Hematopoietic multipotent progenitor cell treated with erythropoietin and hydrocortisone succinate and interleukin-3 and kit ligand, for 15 days (in vitro differentiated cells): ENCODE measurements around the gene AGAP1.

Experiments used
- DNase-seq: peaks from one replicate; pipeline ENCODE4 v3.0.0-alpha.2; 2015; ENCODE audit warnings: low spot score

AGAP1 gene

GRCh38 chr2:235489897-235490296, 3.9 kb upstream of the AGAP1 start:
- DNase-seq: no peak

- DNase-seq: no peak
Observed at GRCh38 chr2:235492850-235493344, 946 bp upstream of the AGAP1 start.

- DNase-seq: no peak
Observed at GRCh38 chr2:235493402-235493774, 455 bp upstream of the AGAP1 start.

GRCh38 chr2:235494716-235495372, 1.0 kb downstream of the AGAP1 start:
- DNase-seq: no peak

DNA sequence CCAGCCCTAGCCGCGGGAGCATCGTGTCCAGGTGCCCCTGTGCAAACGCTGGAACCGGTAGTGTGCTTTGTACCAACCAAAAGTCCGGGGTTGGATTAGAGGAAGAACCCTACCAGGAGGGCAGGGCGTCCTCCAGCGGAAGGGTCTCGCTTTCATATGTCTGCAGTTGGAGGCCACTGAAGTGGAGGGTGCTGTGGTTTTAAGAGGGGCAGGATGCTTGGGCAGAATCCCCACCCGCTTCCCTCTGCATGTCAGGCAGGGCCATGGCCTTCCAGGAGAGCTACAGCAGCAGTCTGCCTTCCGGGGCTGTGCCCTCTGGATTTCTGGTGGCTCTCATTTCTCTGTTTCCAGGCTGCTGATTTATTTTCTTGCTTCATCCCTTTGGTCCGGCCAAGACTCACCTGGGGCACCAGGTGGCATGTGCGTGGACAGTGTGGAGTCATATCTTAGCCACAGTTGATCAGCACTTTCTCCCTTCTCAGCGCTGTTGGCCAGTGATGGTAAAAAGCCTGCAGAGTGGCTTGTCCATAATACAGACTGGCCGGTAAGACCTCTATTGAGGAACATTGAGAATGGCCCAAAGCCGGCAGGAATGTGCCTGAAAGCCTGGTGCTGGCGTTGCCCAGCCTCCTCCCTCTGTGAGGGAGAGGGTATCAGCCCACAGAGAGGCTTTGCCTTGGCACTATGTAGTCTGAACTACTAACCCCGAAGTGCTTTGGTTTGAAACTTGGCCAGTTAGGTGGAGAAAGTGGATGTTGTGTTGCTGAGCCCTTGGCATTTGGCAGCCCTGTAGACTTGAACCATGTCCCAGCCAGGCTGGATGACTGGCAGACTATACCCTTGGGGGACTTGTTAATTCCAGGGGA, 1.8 kb downstream of the AGAP1 start:
- no peak for DNase-seq

GRCh38 chr2:235496239-235496621, 2.4 kb downstream of the AGAP1 start:
- no peak for DNase-seq

GRCh38 chr2:235497096-235497495, 3.3 kb downstream of the AGAP1 start:
- no peak for DNase-seq

- no peak for DNase-seq
Observed at GRCh38 chr2:235498541-235498940, 4.7 kb downstream of the AGAP1 start.

GRCh38 chr2:235498946-235499812, 5.3 kb downstream of the AGAP1 start:
- DNase-seq: no peak

- DNase-seq: no peak
Observed at GRCh38 chr2:235500110-235500760, 6.4 kb downstream of the AGAP1 start.

DNA sequence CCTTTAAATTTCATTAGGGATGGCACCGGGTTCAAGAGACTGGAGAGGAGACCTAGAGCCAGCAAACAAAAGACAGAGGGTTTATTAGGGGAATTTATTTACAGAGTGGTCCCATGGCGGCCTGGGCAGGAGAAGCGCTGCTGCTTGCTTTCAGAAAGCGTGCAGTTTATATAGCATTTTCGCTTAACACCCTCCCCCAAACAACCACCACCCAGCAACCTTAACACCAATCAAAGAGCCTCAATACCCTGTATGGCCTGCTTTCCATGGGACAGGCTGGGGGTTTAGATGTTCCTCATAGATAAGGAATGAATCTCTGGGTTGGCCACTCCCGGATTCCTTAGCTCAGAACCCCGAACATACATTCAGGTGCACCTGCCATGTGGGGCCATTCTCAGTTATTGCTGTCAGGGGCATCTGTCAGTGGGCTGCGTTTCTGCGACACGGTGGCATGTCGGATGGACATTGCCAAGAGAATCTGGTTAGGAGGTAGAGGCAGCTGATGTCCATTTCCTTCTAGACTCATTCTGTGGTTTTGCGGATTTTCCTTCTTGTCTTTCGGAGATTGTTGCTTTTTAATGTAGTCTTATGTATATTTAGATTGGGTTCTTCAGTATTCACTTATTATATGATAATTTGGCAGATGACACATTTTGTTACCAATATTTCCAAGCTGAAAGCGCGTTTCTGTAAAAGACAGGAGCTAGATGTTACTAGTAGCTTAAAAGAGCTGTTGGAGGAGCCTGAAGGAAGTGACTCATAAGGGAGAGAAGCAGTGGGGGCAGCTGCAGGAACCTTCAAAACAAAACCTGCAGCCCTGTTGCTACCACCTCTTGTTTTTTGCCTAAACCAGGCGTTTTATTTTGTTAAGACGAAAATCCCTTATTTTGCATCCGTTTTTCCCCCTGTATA, 7.2 kb downstream of the AGAP1 start:
- no peak for DNase-seq

GRCh38 chr2:235501673-235502031, 7.8 kb downstream of the AGAP1 start:
- DNase-seq: no peak

- DNase-seq: no peak
Observed at GRCh38 chr2:235502336-235502735, 8.5 kb downstream of the AGAP1 start.

DNA sequence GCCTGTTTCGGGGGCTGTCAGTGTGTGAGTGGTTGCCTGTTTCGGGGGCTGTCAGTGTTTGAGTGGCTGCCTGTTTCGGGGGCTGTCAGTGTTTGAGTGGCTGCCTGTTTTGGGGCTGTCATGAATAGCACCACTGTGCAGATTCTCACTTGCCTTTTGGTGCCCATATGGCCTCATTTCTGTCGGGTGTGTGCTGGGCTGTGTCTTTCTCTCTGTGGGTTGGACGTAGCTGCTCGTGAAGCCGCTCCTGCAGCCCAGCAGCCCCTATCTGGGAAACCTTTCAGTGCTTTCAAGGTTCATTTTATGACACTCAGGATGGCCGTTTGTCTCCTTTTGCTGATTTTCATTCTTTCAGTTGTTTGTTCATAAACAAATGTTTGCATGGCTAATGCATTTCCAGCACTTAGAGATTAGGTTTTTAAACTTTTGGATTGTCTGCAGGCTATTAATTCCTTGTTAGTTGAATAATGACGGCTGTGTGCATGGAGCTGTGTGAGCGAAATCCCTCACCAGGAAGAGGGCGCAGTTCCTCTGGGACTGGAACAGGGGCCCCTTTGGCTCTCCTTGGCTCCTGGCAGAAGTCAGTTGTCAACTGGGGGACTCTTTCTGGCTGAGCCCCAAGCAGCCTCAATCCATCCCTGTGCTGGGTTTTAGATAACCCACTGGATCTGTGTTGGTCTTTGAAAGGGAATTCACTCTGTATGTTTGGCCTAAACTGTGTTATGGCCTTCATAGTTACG, 10.8 kb downstream of the AGAP1 start:
- DNase-seq: no peak

- no peak for DNase-seq
Observed at GRCh38 chr2:235505181-235505741, 11.4 kb downstream of the AGAP1 start.

- no peak for DNase-seq
Observed at GRCh38 chr2:235506291-235506996, 12.6 kb downstream of the AGAP1 start.

- DNase-seq: no peak
Observed at GRCh38 chr2:235506997-235507615, 13.3 kb downstream of the AGAP1 start.

DNA sequence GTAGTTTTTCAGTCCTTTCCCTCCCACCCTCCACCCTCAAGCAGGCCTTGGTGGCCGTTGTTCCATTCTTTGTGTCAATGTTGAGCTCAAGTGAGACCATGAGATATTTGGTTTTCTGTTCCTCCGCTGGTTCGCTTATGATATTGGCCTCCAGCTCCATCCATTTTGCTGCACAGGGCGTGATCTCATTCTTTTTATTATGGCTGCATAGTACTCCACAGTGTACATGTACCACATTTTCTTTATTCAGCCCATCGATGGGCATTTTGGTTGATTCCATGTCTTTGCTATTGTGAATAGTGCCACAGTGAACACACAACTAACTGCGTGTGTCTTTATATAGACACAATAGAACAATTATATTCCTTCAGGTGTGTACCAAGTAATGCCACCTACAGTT, 14.1 kb downstream of the AGAP1 start:
- no peak for DNase-seq
